H1 (cell line): ENCODE results near the gene KLHL8. TPM values are rescaled to one million over a fixed set of nuclear protein-coding genes. Genes with fewer than 3 reads are reported as not detected.

ENCODE experiments used
- CTCF ChIA-PET: fragments of 300-600 bp; sonication (Branson Sonifier 250); formaldehyde crosslinking; loops from one replicate; lab custom pipeline; 2021; ENCODE audit not compliant: partially characterized antibody; lab: Charles Lee
- POLR2A ChIA-PET: fragments of 300-600 bp; sonication (Branson Sonifier 250); formaldehyde crosslinking; loops from one replicate; lab custom pipeline; 2021; ENCODE audit warnings: inconsistent platforms; ENCODE audit not compliant: partially characterized antibody; lab: Charles Lee
- DNase-seq, 2 experiments: peaks; one replicate each; pipeline versions ENCODE4 v3.0.0 to v3.0.0-alpha.2; 2010 to 2022; ENCODE audit warnings: low spot score in 2 of 2, low read depth in 1 of 2, mixed read lengths in 1 of 2
- FAIRE-seq: peaks from 2 replicates; lab custom pipeline; 2011; peaks lifted over from hg19 to GRCh38; lab: Jason Lieb, UNC
- H2AFZ ChIP-seq: 2 replicates; pipeline ENCODE4 v1.8.1; 2012; ENCODE audit warnings: low read length, inconsistent platforms
- H2AK5ac ChIP-seq: 2 replicates; pipeline ENCODE4 v1.6.1; 2013; ENCODE audit warnings: low read depth, low read length
- H2BK120ac ChIP-seq: replicated peaks from 2 replicates; pipeline ENCODE3; 2013; ENCODE audit warnings: low read depth, low read length, inconsistent platforms
- H2BK12ac ChIP-seq: 2 replicates; pipeline ENCODE4 v1.6.1; 2013; ENCODE audit warnings: low read depth, low read length
- H2BK15ac ChIP-seq: 2 replicates; pipeline ENCODE4 v1.6.1; 2013; ENCODE audit warnings: low read length
- H2BK20ac ChIP-seq: 2 replicates; pipeline ENCODE4 v1.6.1; 2013; ENCODE audit warnings: low read length
- H2BK5ac ChIP-seq: 2 replicates; pipeline ENCODE4 v1.6.1; 2013; ENCODE audit warnings: low read depth, low read length
- H3K14ac ChIP-seq: 2 replicates; pipeline ENCODE4 v1.6.1; 2013; ENCODE audit warnings: inconsistent platforms; ENCODE audit not compliant: insufficient read length
- H3K18ac ChIP-seq: 2 replicates; pipeline ENCODE4 v1.6.1; 2013; ENCODE audit warnings: low read length; ENCODE audit errors: extremely low read depth
- H3K23ac ChIP-seq: 2 replicates; pipeline ENCODE4 v1.6.1; 2013; ENCODE audit warnings: inconsistent platforms; ENCODE audit not compliant: insufficient read length
- H3K23me2 ChIP-seq: 2 replicates; pipeline ENCODE4 v1.6.1; 2013; ENCODE audit warnings: low read depth, low read length
- H3K27ac ChIP-seq: 2 replicates; pipeline ENCODE4 v1.6.1; 2011; ENCODE audit warnings: low read depth, low read length, inconsistent platforms
- H3K27me3 ChIP-seq, 4 experiments: replicated peaks in 1 of 4; 1 replicate in 1 of 4; 2 replicates in 3 of 4; pipeline versions ENCODE4 v1.6.1 to v1.8.1; 2011 to 2013; ENCODE audit warnings: low read length in 3 of 4, mild to moderate bottlenecking in 3 of 4, inconsistent platforms in 2 of 4, mixed read lengths in 2 of 4, moderate library complexity in 1 of 4; ENCODE audit not compliant: control insufficient read depth in 3 of 4, insufficient read depth in 3 of 4; ENCODE audit errors: extremely low read depth in 1 of 4
- H3K36me3 ChIP-seq, 4 experiments: 2 replicates each; pipeline versions ENCODE4 v1.6.1 to v1.8.1; 2011 to 2013; ENCODE audit warnings: mild to moderate bottlenecking in 4 of 4, low read length in 3 of 4, moderate library complexity in 2 of 4, control low read depth in 1 of 4, inconsistent platforms in 1 of 4; ENCODE audit not compliant: insufficient read depth in 4 of 4, control insufficient read depth in 2 of 4
- H3K4ac ChIP-seq: replicated peaks from 2 replicates; pipeline ENCODE3; 2013; ENCODE audit warnings: low read length, low read depth, mixed read lengths, inconsistent platforms; ENCODE audit not compliant: insufficient read length
- H3K4me1 ChIP-seq, 4 experiments: replicated peaks in 1 of 4; 1 replicate in 1 of 4; 2 replicates in 3 of 4; pipeline versions ENCODE4 v1.6.1 to v1.8.1; 2011 to 2013; ENCODE audit warnings: low read length in 3 of 4, inconsistent platforms in 2 of 4, mixed read lengths in 1 of 4; ENCODE audit not compliant: insufficient read depth in 4 of 4, control insufficient read depth in 3 of 4
- H3K4me2 ChIP-seq, 2 experiments: 2 replicates each; pipeline versions ENCODE4 v1.6.1 to v1.8.1; 2011 to 2013; ENCODE audit warnings: low read depth in 2 of 2, low read length in 2 of 2, control low read depth in 1 of 2, inconsistent platforms in 1 of 2, mild to moderate bottlenecking in 1 of 2; ENCODE audit not compliant: insufficient read depth in 1 of 2
- H3K4me3 ChIP-seq, 4 experiments: fragments of 200-600, 300-600 bp in 1 of 4; sonication (generic), shearing (Covaris generic), sonication (Bioruptor Twin) in 1 of 4; 2 replicates each; pipeline versions ENCODE4 v1.5.1 to v1.8.1; 2011 to 2016; ENCODE audit warnings: low read length in 4 of 4, low read depth in 3 of 4, control low read depth in 2 of 4, inconsistent platforms in 2 of 4, mild to moderate bottlenecking in 2 of 4, mixed read lengths in 1 of 4, moderate library complexity in 1 of 4; ENCODE audit not compliant: insufficient read depth in 2 of 4; ENCODE audit errors: extremely low read depth in 1 of 4
- H3K56ac ChIP-seq: replicated peaks from 2 replicates; pipeline ENCODE3; 2013; ENCODE audit warnings: low read depth, mild to moderate bottlenecking, mixed read lengths, low read length, inconsistent platforms; ENCODE audit not compliant: insufficient read length
- H3K79me1 ChIP-seq: 2 replicates; pipeline ENCODE4 v1.6.1; 2013; ENCODE audit warnings: low read depth, low read length, control low read depth
- H3K79me2 ChIP-seq, 2 experiments: 2 replicates each; pipeline versions ENCODE4 v1.6.1 to v1.8.1; 2012 to 2013; ENCODE audit warnings: low read length in 2 of 2, mild to moderate bottlenecking in 2 of 2, inconsistent platforms in 1 of 2; ENCODE audit not compliant: insufficient read depth in 2 of 2, control insufficient read depth in 1 of 2
- H3K9ac ChIP-seq, 4 experiments: replicated peaks in 1 of 4; 1 replicate in 1 of 4; 2 replicates in 3 of 4; pipeline versions ENCODE4 v1.6.1 to v1.8.1; 2011 to 2013; ENCODE audit warnings: low read depth in 3 of 4, low read length in 3 of 4, control low read depth in 2 of 4, mild to moderate bottlenecking in 2 of 4, moderate library complexity in 2 of 4, inconsistent platforms in 1 of 4; ENCODE audit errors: extremely low read depth in 1 of 4
- H3K9me3 ChIP-seq, 2 experiments: 2 replicates each; pipeline versions ENCODE4 v1.6.1 to v1.8.1; 2012 to 2013; ENCODE audit warnings: mild to moderate bottlenecking in 2 of 2, moderate library complexity in 2 of 2, control low read depth in 1 of 2, inconsistent platforms in 1 of 2, low read depth in 1 of 2, low read length in 1 of 2, mixed read lengths in 1 of 2; ENCODE audit not compliant: insufficient read depth in 2 of 2
- H4K20me1 ChIP-seq, 2 experiments: replicated peaks in 1 of 2; 2 replicates each; pipeline versions ENCODE3 to v1.8.1; 2011 to 2013; ENCODE audit warnings: inconsistent platforms in 2 of 2, low read length in 2 of 2, mild to moderate bottlenecking in 1 of 2; ENCODE audit not compliant: insufficient read depth in 2 of 2, control insufficient read depth in 1 of 2
- H4K5ac ChIP-seq: 2 replicates; pipeline ENCODE4 v1.6.1; 2013; ENCODE audit warnings: low read length, low read depth, mixed read lengths, inconsistent platforms; ENCODE audit not compliant: insufficient read length
- H4K8ac ChIP-seq: 2 replicates; pipeline ENCODE4 v1.8.0; 2013; ENCODE audit warnings: mild to moderate bottlenecking, moderate library complexity, low read length, inconsistent platforms; ENCODE audit not compliant: insufficient read depth; ENCODE audit errors: extremely low read depth
- H4K91ac ChIP-seq: replicated peaks from 2 replicates; pipeline ENCODE3; 2013; ENCODE audit warnings: low read length, mixed read lengths, inconsistent platforms; ENCODE audit not compliant: insufficient read length
- ATF3 ChIP-seq: IDR thresholded peaks from 2 replicates; pipeline ENCODE4 v1.6.1; 2011; ENCODE audit warnings: low read depth, mild to moderate bottlenecking, low read length; ENCODE audit not compliant: insufficient read depth
- CEBPB ChIP-seq: IDR thresholded peaks from 2 replicates; pipeline ENCODE4 v1.6.1; 2012; ENCODE audit warnings: low read depth, low read length
- CREB1 ChIP-seq: IDR thresholded peaks from 2 replicates; pipeline ENCODE4 v1.6.1; 2012; ENCODE audit warnings: inconsistent platforms
- CTCF ChIP-seq, 3 experiments: IDR thresholded peaks; 1 replicate in 2 of 3; 2 replicates in 1 of 3; pipeline versions ENCODE4 v1.5.1 to v1.6.1; 2011; ENCODE audit warnings: low read length in 3 of 3, mild to moderate bottlenecking in 3 of 3, inconsistent platforms in 2 of 3, low read depth in 1 of 3, moderate library complexity in 1 of 3; ENCODE audit not compliant: insufficient read depth in 1 of 3; ENCODE audit errors: control extremely low read depth in 1 of 3
- E2F6 ChIP-seq: IDR thresholded peaks from 2 replicates; pipeline ENCODE4 v1.6.1; 2012; ENCODE audit warnings: inconsistent platforms
- GABPA ChIP-seq: IDR thresholded peaks from 2 replicates; pipeline ENCODE4 v1.6.1; 2011; ENCODE audit warnings: mild to moderate bottlenecking, low read length, moderate library complexity, borderline replicate concordance; ENCODE audit not compliant: insufficient read depth
- RBBP5 ChIP-seq: IDR thresholded peaks from 2 replicates; pipeline ENCODE4 v1.7.1; 2012; ENCODE audit warnings: low read depth, mild to moderate bottlenecking, inconsistent platforms, low read length, moderate library complexity, borderline replicate concordance
- RXRA ChIP-seq: IDR thresholded peaks from 2 replicates; pipeline ENCODE4 v1.6.1; 2011; ENCODE audit warnings: low read depth, mild to moderate bottlenecking, low read length, moderate library complexity; ENCODE audit not compliant: insufficient read depth
- SAP30 ChIP-seq: fragments of 300-600 bp; sonication (generic); IDR thresholded peaks from 2 replicates; pipeline ENCODE4 v1.7.1; 2012; ENCODE audit warnings: low read length, moderate library complexity, mild to moderate bottlenecking, inconsistent platforms; ENCODE audit not compliant: insufficient read depth, insufficient replicate concordance
- YY1 ChIP-seq: IDR thresholded peaks from 2 replicates; pipeline ENCODE4 v1.6.1; 2011; ENCODE audit warnings: low read depth, mild to moderate bottlenecking, low read length
- WGBS, 2 experiments: shearing (Covaris generic) in 1 of 2; methylation state at CpG; one replicate each; pipeline versions ENCODE4 v1.1.6 to v1.1.7; 2013 to 2015; ENCODE audit warnings: low lambda C conversion rate in 2 of 2, mixed read lengths in 2 of 2, inconsistent platforms in 1 of 2, low coverage in 1 of 2, missing lambda C conversion rate in 1 of 2; ENCODE audit not compliant: insufficient replicate concordance in 2 of 2, insufficient coverage in 1 of 2, insufficient read length in 1 of 2; ENCODE audit errors: extremely low coverage in 1 of 2, missing lambda C conversion rate in 1 of 2; 5-methylcytosine and 5-hydroxymethylcytosine counted together
- polyA plus RNA-seq, 7 experiments: library from polyadenylated mRNA; depleted of rRNA in 3 of 7; stranded (reverse) in 5 of 7; unstranded in 2 of 7; fragments of >200 nt in 5 of 7; fragments of 200-250 nt in 2 of 7; gene quantifications; 1 replicate in 5 of 7; 2 replicates in 1 of 7; 4 replicates in 1 of 7; pipeline versions ENCODE4 v1.2.1 to v1.2.3, GENCODE V29; 2011 to 2013; ENCODE audit warnings: missing spikeins in 2 of 7, mixed read lengths in 2 of 7
- total RNA-seq: library from RNA; stranded (reverse); fragmentation: NEBNext Ultra II Directional; extraction: Animal tissue kit (Norgen Biotek cat#: 25700); gene quantifications from 2 replicates; pipeline ENCODE4 v1.2.1, GENCODE V29; 2021

KLHL8 gene
- total and polyA plus RNA-seq, 2 of the 8 experiments (the other 6 are each of a cell fraction or from before 2014, with no cell fraction given) = 0.94 to 8.1 TPM

GRCh38 chr4:87147116-87147515, 73.3 kb downstream of the KLHL8 start:
- Histone ChIP-seq H3K18ac (no peak overlapping the region), H3K36me3 (no peaks in the 10 kb centered on the region), H3K4me1 (peaks cover 0 to 3% (median 1%) of the 10 kb centered on the region in 4 experiments; a peak in 2 of 7 replicates), H2BK5ac (no peak overlapping the region), H2BK120ac (no peak overlapping the region), H3K23ac (no peak overlapping the region), H2BK15ac (no peak overlapping the region), H3K9me3 (no peaks in the 10 kb centered on the region), H2AFZ (no peak overlapping the region), H2AK5ac (no peak overlapping the region), H3K56ac (no peak overlapping the region), H2BK20ac (no peak overlapping the region), H3K4ac (no peak overlapping the region), H2BK12ac (no peak overlapping the region), H3K79me2 (no peaks in the 10 kb centered on the region), H3K27me3 (no peaks in the 10 kb centered on the region), H4K8ac (no peak overlapping the region), H3K14ac (no peak overlapping the region), H3K27ac (no peak overlapping the region), H3K4me3 (no peak overlapping the region), H4K20me1 (no peaks in the 10 kb centered on the region), H3K79me1 (no peaks in the 10 kb centered on the region), H3K23me2 (no peaks in the 10 kb centered on the region), H3K4me2 (no peak overlapping the region), H4K91ac (no peak overlapping the region), H3K9ac (no peak overlapping the region), H4K5ac (no peak overlapping the region)
- DNase-seq (no peak), FAIRE-seq (no peak)
- CTCF ChIA-PET = interaction anchor here (1.0 to 1.1 kb wide), 2 partner anchors 48 to 72 kb away, joined by 3 read pairs; no protein-coding TSS in a partner anchor
- POLR2A ChIA-PET = no interaction called here
- WGBS, 2 experiments = 78% methylated on average over 3 of the region's 3 CpGs; no CpG with 5 or more reads in 1 of the 2 experiments
- TF ChIP-seq ATF3 = no peak
- TF ChIP-seq CEBPB = no peak
- no peak for TF ChIP-seq RXRA
- no peak for TF ChIP-seq YY1
- TF ChIP-seq RBBP5 = no peak
- no peak for TF ChIP-seq E2F6
- TF ChIP-seq GABPA = no peak
- no peak for TF ChIP-seq CTCF (IDR thresholded peaks at IDR 0.05; ENCODE audit: control extremely low read depth in 1 of 3, insufficient read depth in 1 of 3, low read depth in 1 of 3, low read length in 3 of 3)
- TF ChIP-seq CREB1 = no peak
- TF ChIP-seq SAP30 = no peak
